Stimulated activated CD4-positive, alpha-beta T cell treated with anti-CD3 and anti-CD28 coated beads, TNF-alpha, amount 100 ng/mL, for 24 hours (primary cell): Measurements from ENCODE around the gene LMAN1L.
A peak's percentile ranks its signal among the peaks of the same experiment; 100 is the strongest.

Experiments
- DNase-seq, 3 experiments: peaks; one replicate each; pipeline ENCODE4 v3.0.0-alpha.2; 2020; ENCODE audit warnings: low read depth in 3 of 3

LMAN1L gene

DNA sequence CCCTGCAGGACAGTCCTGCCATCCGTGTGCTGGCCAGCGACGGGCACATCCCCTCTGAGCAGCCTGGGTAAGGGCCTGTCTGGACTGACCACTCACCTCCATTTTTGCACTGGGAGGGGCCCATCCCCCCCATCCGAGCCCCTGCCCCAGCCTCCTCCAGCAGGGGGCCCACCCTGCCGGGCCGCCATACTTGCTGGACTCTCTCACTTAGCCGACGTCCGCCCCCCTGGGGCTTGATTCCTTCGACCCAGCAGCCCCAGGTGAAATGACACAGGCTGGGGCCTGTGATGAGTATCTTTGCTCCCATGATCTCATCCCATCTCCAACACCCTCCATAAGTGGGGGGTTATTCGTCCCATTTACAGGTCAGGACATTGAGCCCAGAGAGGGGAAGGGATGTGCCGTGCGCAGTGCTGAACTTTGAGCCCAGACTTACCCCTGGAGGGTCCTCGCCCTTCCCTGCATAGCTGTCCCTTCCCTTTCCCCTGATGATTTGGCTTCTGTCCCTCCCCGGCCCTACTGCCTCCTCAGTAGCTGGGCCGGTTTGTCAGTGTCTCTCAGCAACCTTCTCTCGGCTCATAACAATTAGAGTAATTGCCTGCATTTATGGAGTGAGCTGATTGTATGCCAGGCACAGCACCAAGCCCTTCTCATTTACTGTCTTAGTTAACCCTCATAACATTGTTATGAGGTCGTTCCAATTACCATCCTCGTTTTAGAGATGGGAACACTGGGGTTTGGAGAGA is 4.2 kb downstream of the LMAN1L start:
- no peak for DNase-seq

DNA sequence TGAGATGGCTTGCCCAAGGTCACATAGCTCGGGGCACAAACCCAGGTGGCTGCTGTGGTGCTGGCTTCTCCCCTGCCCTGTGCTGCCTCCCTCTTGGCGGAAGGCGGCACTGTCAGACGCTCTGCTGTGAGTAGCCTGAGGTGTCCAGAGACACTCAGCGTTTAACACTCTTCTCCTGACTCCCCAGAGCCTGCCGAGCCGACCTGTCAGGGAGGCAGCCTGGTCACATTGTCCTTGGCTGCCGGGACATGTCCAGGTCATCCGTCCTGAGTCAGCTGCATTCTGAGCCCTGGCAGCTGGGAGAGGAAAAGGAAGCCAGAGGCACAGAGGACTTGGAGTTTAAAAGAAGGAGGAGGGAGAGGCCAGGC is 4.7 kb downstream of the LMAN1L start:
- DNase-seq: no peak

- no peak for DNase-seq
Observed at GRCh38 chr15:74820056-74820455, 7.4 kb downstream of the LMAN1L start.

DNA sequence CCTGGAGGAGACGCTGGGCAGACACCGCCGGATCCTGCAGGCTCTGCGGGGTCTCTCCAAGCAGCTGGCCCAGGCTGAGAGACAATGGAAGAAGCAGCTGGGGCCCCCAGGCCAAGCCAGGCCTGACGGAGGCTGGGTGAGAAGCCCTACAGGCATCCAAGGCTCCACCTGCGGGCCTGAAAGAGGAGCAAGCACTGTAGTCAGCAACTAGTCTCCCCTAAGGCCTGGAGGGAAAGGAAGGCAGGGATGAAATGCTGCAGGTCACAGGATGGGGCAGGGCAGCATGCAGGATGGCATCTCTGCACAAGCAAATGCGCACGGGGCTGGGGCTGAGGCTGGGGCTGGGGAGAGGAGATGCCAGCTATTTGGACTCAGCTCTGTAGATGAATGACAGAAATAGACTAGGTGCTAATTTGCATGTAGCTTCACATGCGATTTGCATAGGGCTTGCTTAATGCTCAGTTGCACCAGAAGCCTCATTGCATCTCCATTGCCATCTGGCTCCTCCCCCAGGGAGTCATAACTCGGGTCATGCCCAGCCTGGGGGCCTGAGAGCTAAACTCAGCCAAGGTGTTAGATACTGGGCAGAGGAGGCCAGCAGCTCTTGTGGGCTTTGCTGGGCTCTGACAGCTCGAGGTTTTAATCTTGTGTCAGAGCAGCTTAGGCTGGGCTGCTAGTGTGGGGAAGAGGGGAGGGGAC is 8.6 kb downstream of the LMAN1L start:
- no peak for DNase-seq

GRCh38 chr15:74821790-74822158 is 9.1 kb downstream of the LMAN1L start:
- no peak for DNase-seq

DNA sequence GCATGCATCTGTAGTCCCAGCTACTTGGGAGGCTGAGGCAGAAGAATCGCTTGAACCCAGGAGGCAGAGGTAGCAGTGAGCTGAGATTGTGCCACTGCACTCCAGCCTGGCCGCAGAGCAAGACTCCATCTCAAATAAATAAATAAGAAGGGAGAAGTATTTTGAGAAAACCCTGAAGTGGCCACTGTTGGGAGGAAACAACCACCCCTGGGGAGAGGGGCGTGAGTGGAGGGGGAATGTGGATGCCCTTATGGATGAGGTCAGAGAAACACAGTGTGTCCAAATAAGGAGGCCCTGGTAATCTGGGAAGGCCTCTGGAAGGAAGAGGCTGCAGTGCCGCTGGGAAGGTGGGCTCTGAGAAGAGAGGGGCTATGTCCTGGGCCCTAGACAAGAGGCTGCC is 9.6 kb downstream of the LMAN1L start:
- no peak for DNase-seq

- DNase-seq: no peak
Observed at GRCh38 chr15:74823324-74823723, 10.7 kb downstream of the LMAN1L start.

DNA sequence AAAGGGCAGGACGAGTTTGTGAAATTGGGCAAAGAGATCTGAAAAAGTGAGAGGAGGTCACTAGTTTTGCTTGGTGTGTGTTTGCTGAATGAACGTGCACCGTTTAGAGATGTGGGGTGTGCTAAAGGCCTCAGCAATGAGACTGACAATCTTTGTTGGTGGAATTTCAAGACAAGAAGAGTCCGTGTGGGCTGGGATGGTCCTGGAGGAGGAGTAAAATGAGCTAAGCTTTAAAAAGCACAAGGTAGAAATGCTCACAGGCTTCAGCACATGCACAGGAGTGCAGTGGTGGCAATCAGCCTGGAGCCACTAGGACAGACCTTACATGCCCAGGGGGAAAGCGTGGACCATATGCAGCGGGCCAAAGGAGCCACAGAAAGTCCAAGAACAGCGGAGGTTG is 12.3 kb downstream of the LMAN1L start:
- DNase-seq: no peak

GRCh38 chr15:74825866-74826265 is 13.2 kb downstream of the LMAN1L start:
- DNase-seq: no peak

GRCh38 chr15:74826364-74826819 is 13.8 kb downstream of the LMAN1L start, which contains the start of gene CPLX3:
TSS of gene CPLX3 (plus strand) at chr15:74826627. CDS start at chr15:74826704, 77 bp downstream.
- peak in 1 of 3 experiments; percentile 38 for DNase-seq

- no peak for DNase-seq
Observed at GRCh38 chr15:74826921-74827320, 14.3 kb downstream of the LMAN1L start.

DNA sequence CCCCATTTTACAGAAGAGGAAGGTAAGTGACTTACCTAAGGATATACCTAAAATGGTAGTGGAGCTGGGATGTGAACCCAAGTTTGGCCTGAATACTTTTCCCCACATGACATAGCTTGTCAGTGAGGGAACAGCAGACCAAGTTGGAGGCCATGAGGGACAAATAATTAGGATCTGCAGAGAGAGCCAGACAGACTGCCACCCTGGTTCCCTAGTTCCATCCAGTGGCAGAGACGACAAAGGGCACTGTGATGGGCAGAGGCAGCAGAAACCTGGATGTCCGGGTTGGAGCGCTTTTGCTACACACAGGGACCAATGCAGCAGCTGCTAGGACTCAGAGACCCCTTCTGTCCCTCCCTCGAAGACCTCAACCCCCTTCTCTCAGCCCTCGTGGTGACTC is 15.0 kb downstream of the LMAN1L start:
- no peak for DNase-seq

- DNase-seq: no peak
Observed at GRCh38 chr15:74828835-74829234, 16.2 kb downstream of the LMAN1L start.

DNA sequence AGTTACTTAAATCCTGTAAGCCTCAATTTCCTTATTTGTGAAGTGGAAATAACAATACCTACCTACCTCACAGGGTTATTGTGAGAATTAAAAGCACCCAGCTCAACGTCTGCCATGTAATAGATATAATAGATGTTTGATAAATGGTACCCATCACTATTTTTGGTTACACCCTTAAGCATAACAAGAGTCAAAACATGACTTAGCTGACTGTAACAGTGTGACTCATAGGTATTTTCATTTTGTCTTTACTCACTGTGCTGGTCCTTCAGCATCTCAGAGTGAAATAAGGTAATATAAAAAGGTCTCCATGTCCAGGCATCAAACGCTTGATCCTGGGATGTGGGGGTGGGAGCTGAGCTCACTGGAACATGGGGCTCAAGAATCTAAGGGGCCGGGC is 16.9 kb downstream of the LMAN1L start:
- no peak for DNase-seq

GRCh38 chr15:74829991-74830390 is 17.4 kb downstream of the LMAN1L start:
- DNase-seq: no peak

DNA sequence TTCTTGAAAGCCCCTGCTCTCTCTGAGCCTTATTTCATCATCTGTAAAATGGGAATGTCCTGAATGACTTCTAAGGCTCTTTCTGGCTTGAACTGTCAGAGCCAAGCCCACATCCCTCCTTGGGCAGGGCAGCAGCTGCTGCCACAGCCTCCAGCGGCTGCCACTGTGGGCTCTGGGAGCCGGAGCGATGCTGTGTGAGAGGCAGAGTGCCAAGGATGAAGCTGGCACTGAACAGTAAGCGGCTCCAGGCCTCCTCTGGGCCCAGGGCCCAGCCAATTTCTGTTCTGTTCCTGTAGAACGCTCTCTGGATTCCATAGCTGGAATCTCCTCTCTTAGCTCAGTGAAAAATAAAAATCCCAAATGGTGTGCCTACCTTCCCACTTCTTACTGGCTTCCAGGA is 18.2 kb downstream of the LMAN1L start:
- DNase-seq: no peak

GRCh38 chr15:74831813-74832495 is 19.3 kb downstream of the LMAN1L start:
- DNase-seq: no peak

- no peak for DNase-seq
Observed at GRCh38 chr15:74832826-74833225, 20.2 kb downstream of the LMAN1L start.

DNA sequence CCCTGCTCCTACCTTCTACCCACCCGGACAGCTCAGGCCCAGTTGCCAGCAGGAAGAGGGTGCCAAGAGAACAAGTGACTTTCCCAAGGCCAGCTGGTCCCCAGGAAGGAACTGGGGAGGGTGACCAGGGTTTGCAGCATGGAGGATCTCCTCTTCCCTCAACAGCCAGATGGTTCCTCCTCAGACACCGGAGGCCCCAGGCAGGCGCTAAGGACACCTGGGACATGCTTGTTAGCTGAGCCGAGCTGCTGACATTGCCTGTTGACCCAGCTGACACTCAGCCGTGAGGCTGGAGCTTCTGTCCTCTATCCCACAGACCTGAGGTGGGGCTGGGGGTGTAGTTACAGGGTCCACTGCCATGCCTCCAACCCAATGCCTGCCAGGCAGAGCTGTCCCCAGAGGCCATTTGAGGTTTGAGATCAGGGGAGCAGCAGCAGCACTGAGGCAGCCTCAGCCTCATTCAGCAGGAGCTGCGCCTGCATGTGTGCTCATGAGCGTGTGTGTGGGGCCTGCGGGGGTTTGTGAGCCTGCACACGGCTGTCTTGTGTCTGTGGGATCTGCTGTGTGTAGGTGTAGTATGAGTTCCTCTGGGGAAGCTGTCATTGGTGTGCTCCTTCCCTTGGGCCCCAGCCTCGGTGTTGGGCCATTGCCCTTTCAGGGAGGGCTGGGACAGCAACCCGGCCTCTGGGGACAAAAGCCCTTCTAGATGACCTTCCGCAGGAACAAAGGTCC is 20.9 kb downstream of the LMAN1L start:
- no peak for DNase-seq

- DNase-seq: peak in 1 of 3 experiments; percentile 50
Observed at GRCh38 chr15:74835312-74835823, 22.7 kb downstream of the LMAN1L start.

DNA sequence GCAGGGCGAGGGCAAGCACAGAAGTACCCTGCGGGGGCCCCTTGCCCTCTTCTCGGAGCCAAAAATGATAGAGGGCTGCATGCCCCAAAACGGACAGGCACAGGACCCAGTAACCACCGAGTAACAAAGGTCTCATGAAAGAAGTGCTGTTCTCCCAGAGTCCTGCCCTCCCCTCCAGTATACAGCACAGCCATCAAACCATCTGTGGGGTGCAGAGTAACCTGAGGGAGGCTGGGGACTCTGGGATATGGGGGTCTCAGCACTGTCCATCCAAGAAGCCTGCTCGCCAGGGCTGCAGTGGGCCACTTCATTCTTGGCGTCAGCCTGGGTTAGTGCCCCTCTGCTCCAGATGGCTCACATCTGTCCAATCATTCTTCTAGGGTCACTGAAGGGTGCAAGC is 24.2 kb downstream of the LMAN1L start:
- DNase-seq: no peak
